Upper lobe of right lung (tissue), 1 donor: ENCODE results near the gene TMEM109. TPM values are rescaled to one million over a fixed set of nuclear protein-coding genes. Genes with fewer than 3 reads are reported as not detected.
A peak's percentile ranks its signal among the peaks of the same experiment; 100 is the strongest.

Experiments used
- ATAC-seq: fragments of 200-7000 bp; cut with Tn5 transposase; one replicate; pipeline ENCODE4 v1.9.1; 2020; ENCODE audit warnings: mild to moderate bottlenecking, moderate library complexity
- DNase-seq: peaks from one replicate; pipeline ENCODE4 v3.0.0-alpha.2; 2020
- H3K27ac ChIP-seq: fragments of 200-600 bp; one replicate; pipeline ENCODE4 v1.8.0; 2022
- H3K27me3 ChIP-seq: fragments of 200-600 bp; one replicate; pipeline ENCODE4 v1.8.0; 2022; ENCODE audit warnings: mild to moderate bottlenecking
- H3K36me3 ChIP-seq: fragments of 200-600 bp; one replicate; pipeline ENCODE4 v1.8.0; 2022
- H3K4me1 ChIP-seq: fragments of 200-600 bp; one replicate; pipeline ENCODE4 v1.8.0; 2022
- H3K4me3 ChIP-seq: fragments of 200-600 bp; one replicate; pipeline ENCODE4 v1.8.0; 2022; ENCODE audit warnings: mild to moderate bottlenecking
- H3K9me3 ChIP-seq: fragments of 200-600 bp; one replicate; pipeline ENCODE4 v1.8.0; 2022
- CTCF ChIP-seq: fragments of 200-600 bp; IDR thresholded peaks from one replicate; pipeline ENCODE4 v1.8.0; 2022; ENCODE audit warnings: antibody characterized with exemption
- intact Hi-C: fragments of 100-400 bp; cut with DNase I; formaldehyde crosslinking; loops from one replicate; pipeline ENCODE4 v1.11.0; 2022
- total RNA-seq: library from RNA; stranded (reverse); fragmentation: NEBNext Ultra II Directional; extraction: Animal tissue kit (Norgen Biotek cat#: 25700); gene quantifications from one replicate; pipeline ENCODE4 v1.2.1, GENCODE V29; 2021
- donor health status: DM: no; HTN: yes; CAD: no; lungs with severe emphysema.

The TMEM109 gene
- total RNA-seq, 1 donor from 2014 or later, result 156 TPM

- Histone ChIP-seq H3K9me3 (no peaks in the 10 kb centered on the region), H3K36me3 (peaks cover 14% of the 10 kb centered on the region), H3K27me3 (no peaks in the 10 kb centered on the region), H3K4me3 (peak overlapping the region; percentile 62), H3K4me1 (peaks cover 23% of the 10 kb centered on the region), H3K27ac (no peak overlapping the region)
- no peak for TF ChIP-seq CTCF
- DNase-seq (no peak), ATAC-seq (no peak)
- intact Hi-C loops, result no loop called here
Observed at GRCh38 chr11:60950024-60950423, 36.1 kb downstream of the TMEM109 start.

GRCh38 chr11:60950933-60951605 is 37.1 kb downstream of the TMEM109 start:
- H3K27ac ChIP-seq, result peak overlapping the region; percentile 90
- H3K4me1 ChIP-seq, result peaks cover 23% of the 10 kb centered on the region
- H3K27me3 ChIP-seq, result no peaks in the 10 kb centered on the region
- intact Hi-C loops, result no loop called here
- peak; percentile 79 for DNase-seq
- H3K4me3 ChIP-seq, result peak overlapping the region; percentile 62
- peaks cover 5% of the 10 kb centered on the region for H3K36me3 ChIP-seq
- ATAC-seq, result peak; percentile 29
- no peak for TF ChIP-seq CTCF
- H3K9me3 ChIP-seq, result no peaks in the 10 kb centered on the region

- Histone ChIP-seq H3K4me3 (peak overlapping the region; percentile 62), H3K27me3 (no peaks in the 10 kb centered on the region), H3K27ac (peak overlapping the region; percentile 90), H3K9me3 (no peaks in the 10 kb centered on the region), H3K4me1 (peaks cover 23% of the 10 kb centered on the region), H3K36me3 (peaks cover 2% of the 10 kb centered on the region)
- TF ChIP-seq CTCF, result no peak
- peak; percentile 27 for ATAC-seq
- intact Hi-C loops, result no loop called here
- no peak for DNase-seq
Observed at GRCh38 chr11:60951606-60951903, 37.6 kb downstream of the TMEM109 start.

GRCh38 chr11:60951904-60952741 is 38.2 kb downstream of the TMEM109 start, which contains the start of gene SLC15A3:
Gene SLC15A3 (minus strand): TSS chr11:60952176. CDS start chr11:60951551, 625 bp downstream.
- no peak for TF ChIP-seq CTCF
- H3K4me1 ChIP-seq, result peaks cover 23% of the 10 kb centered on the region
- DNase-seq (peak; percentile 88), ATAC-seq (peak; percentile 88)
- H3K27me3 ChIP-seq, result no peaks in the 10 kb centered on the region
- no peaks in the 10 kb centered on the region for H3K36me3 ChIP-seq
- intact Hi-C loops, result no loop called here
- H3K27ac ChIP-seq, result peak within 1 kb of the TSS; percentile 90
- no peaks in the 10 kb centered on the region for H3K9me3 ChIP-seq
- H3K4me3 ChIP-seq, result peak within 1 kb of the TSS; percentile 62

GRCh38 chr11:60952742-60953170 is 38.8 kb downstream of the TMEM109 start:
- H3K4me3 ChIP-seq, result peak overlapping the region; percentile 62
- H3K36me3 ChIP-seq, result no peaks in the 10 kb centered on the region
- H3K27me3 ChIP-seq, result no peaks in the 10 kb centered on the region
- ATAC-seq (no peak), DNase-seq (no peak)
- intact Hi-C loops, result no loop called here
- H3K4me1 ChIP-seq, result peaks cover 23% of the 10 kb centered on the region
- H3K27ac ChIP-seq, result peak overlapping the region; percentile 90
- no peaks in the 10 kb centered on the region for H3K9me3 ChIP-seq
- no peak for TF ChIP-seq CTCF
